NCI-H2081 (cell line): ENCODE data around the gene DNPH1.

Experiments
- DNase-seq, 2 experiments: peaks; one replicate each; lab custom pipeline; 2025; lab: John Stamatoyannopoulos, UW

The DNPH1 gene

GRCh38 chr6:43243664-43244321 lies 14.5 kb upstream of the DNPH1 start:
- DNase-seq = peak in 1 of 2 experiments; percentile 20

DNA sequence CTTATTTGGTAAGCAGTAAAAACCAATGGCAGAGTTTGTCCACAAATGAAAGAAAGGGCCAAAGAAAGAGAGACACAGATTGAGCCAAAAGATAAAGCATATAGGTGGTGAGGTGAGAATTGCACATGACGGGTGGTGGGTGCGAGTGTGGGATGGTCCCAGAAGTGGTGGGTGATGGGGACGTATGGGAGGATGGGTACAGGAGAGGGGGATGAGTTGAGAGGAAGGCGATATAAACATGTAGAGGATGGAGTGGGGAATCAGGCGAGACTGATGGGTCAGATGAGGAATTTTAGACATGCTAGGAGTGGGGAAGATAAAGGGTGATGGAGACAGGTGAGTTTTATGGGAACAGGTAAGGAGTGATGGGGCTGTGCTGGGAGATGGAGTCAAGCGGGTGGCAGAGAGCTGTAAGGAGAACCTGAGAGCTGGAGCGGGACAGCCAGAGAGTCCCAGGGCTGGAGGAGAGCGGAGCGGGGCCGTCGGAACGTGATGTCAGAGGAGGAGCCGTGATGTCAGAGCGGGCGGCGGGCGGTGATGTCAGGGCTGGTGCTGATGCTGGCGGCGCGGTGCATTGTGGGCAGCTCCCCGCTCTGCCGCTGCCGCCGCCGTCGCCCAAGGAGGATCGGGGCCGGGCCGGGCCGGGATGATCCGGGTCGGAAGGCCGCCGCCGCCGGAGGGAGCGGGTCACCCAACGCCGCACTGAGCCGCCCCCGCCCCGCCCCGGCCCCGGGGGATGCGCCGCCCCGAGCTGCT lies 13.8 kb upstream of the DNPH1 start, which contains the start of gene TTBK1:
Gene TTBK1, plus strand, starts transcription at position 574 of the 756 bp plus-strand sequence. CDS start 3,180 bp downstream, outside the sequence.
- DNase-seq = peak in 1 of 2 experiments; percentile 14

- no peak for DNase-seq
Measured at GRCh38 chr6:43241446-43241845, 12.2 kb upstream of the DNPH1 start.

GRCh38 chr6:43240950-43241349 lies 11.7 kb upstream of the DNPH1 start:
- no peak for DNase-seq

DNA sequence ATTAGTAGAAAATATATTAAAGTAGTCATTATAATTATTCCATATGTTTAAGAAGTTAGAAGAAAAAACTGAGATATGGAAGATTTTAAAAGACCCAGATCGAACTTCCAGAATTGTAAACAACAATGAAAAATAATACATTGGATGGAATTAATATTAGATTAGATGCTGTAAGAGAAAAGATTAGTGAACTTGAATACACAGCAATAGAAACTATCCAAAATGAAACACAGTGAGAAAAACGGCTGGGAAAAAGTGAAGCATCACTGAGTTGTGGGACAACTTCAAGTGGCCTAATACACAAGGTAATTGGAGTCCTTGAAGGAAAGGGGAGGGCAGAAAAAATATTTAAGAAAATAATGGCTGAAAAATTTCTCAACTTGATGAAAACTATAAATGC lies 9.8 kb upstream of the DNPH1 start:
- no peak for DNase-seq

- DNase-seq = no peak
Measured at GRCh38 chr6:43235841-43236240, 6.6 kb upstream of the DNPH1 start.

- no peak for DNase-seq
Measured at GRCh38 chr6:43231735-43232450, 2.6 kb upstream of the DNPH1 start.

GRCh38 chr6:43231053-43231452 lies 1.8 kb upstream of the DNPH1 start:
- no peak for DNase-seq

- DNase-seq = no peak
Measured at GRCh38 chr6:43229803-43230620, 731 bp upstream of the DNPH1 start.

- DNase-seq = no peak
Measured at GRCh38 chr6:43226192-43226851, 3.0 kb downstream of the DNPH1 start.

DNA sequence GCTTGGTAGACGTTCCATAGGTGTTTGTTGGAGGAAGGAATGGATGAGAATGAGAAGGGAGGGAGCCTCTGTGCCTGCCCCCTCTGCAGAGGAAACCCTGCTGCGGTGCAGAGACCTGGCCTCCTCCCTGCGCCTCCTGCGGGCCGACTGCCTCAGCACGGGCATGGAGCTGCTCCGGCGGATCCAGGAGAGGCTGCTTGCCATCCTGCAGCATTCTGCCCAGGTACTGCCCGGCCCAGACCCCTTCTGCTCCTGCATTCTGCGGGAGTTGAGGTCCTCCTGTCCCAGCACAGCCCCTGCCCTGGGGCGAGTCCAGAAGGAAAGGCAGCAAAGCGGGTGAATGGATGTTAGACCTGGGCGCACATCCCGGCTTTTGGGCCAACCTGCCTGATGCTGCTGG lies 6.1 kb downstream of the DNPH1 start:
- DNase-seq = no peak

DNA sequence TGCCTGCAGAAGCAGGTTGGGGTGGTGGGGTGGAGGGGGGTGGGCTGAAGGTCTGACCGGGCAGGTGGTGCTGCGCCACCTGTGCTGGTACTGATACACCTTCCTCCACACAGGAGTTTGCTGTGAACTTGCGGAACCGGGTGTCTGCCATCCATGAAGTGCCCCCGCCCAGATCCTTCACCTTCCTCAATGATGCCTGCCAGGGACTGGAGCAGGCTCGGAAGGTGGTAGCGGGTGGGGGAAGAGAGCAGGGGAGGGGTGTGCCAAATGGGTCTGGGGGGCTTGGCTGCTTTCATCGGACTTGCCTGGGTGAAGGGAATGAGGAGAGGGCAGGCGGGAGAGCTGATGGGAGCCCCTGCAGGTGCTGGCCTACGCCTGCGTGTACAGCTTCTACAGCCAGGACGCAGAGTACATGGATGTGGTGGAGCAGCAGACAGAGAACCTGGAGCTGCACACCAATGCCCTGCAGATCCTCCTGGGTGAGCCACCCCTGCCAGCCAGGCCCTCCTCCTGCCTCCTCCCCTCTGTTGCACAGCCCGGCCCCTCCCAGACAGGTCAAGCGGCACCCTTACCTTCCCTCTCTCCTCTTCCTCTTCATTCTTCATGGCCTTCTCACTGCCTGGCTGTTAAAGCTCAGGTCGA lies 6.7 kb downstream of the DNPH1 start:
- no peak for DNase-seq

- peak in 1 of 2 experiments; percentile 18 for DNase-seq
Measured at GRCh38 chr6:43221046-43221972, 8.0 kb downstream of the DNPH1 start.

GRCh38 chr6:43220439-43220951 lies 8.8 kb downstream of the DNPH1 start:
- DNase-seq = no peak

GRCh38 chr6:43219814-43220213 lies 9.5 kb downstream of the DNPH1 start:
- DNase-seq = no peak

DNA sequence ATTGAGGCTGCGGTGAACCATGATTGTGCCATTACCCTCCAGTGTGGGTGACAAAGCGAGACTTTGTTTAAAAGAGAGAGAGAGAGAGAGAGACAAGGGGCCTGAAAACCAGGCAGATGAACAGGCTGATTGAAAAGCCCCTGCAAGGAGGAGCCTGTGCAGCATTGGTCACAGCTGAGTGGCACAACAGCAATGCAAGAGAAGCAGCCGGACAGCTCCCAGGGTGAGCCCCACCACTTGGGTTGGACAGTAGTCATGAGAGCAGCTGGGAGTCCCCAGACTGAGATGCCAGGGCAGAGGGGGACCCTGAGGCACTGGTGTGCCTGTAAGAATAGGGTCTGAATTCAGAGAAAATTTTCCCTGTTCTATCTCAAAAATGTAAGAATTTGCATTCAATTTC lies 10.2 kb downstream of the DNPH1 start:
- DNase-seq = no peak

- DNase-seq = no peak
Measured at GRCh38 chr6:43217351-43217750, 11.9 kb downstream of the DNPH1 start.

GRCh38 chr6:43216200-43216599 lies 13.1 kb downstream of the DNPH1 start:
- no peak for DNase-seq

DNA sequence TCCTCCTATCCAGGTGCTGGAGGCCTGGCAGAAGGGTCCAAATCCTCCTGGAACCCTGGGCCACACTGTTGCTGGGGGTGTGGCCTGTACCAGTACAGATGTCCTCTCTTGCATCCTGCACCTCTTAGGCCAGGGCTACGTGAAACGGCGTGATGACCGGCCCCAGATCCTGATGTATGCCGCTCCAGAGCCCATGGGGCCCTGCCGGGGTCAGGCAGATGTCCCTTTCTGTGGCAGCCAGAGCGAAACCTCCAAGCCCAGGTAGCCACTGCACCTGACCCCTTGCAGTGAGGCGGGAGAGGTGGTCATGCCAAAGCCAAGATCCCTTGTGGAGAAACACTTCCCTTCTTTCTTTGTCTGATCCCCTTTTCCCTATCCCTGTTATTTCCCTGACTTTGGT lies 14.2 kb downstream of the DNPH1 start:
- no peak for DNase-seq

DNA sequence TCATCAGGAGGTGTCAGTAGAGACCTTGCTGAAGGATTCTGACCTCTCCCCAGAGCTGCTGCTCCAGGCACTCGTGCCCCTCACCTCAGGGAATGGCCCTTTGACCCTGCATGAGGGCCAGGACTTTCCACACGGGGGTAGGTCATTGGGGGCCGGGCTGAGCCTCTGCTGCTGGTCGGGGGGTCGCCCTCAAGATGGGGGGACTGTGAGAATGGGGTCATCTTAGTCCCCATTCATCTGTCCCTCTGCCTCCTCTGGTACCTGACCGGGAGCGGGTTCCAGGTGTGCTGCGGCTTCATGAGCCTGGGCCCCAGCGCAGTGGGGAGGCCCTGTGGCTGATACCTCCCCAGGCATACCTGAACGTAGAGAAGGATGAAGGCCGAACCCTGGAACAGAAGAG lies 15.8 kb downstream of the DNPH1 start:
- DNase-seq = no peak
